ENCODE data around the gene RFLNA.
"Not testable (repeated sequence)": the region's sequence is repeated elsewhere in the genome, so short reads cannot be mapped to it uniquely, and the experiment has no call there.

Gene RFLNA

GRCh38 chr12:124319368-124320050 lies 24.6 kb downstream of the RFLNA start:
- DNase-seq (ENCODE audit: low read depth in 3 of 3), result no peak

- peak; percentile 17 to 52 (median 22) for DNase-seq (ENCODE audit: low read depth in 3 of 3)
Measured at GRCh38 chr12:124321040-124321481, 26.2 kb downstream of the RFLNA start.

DNA sequence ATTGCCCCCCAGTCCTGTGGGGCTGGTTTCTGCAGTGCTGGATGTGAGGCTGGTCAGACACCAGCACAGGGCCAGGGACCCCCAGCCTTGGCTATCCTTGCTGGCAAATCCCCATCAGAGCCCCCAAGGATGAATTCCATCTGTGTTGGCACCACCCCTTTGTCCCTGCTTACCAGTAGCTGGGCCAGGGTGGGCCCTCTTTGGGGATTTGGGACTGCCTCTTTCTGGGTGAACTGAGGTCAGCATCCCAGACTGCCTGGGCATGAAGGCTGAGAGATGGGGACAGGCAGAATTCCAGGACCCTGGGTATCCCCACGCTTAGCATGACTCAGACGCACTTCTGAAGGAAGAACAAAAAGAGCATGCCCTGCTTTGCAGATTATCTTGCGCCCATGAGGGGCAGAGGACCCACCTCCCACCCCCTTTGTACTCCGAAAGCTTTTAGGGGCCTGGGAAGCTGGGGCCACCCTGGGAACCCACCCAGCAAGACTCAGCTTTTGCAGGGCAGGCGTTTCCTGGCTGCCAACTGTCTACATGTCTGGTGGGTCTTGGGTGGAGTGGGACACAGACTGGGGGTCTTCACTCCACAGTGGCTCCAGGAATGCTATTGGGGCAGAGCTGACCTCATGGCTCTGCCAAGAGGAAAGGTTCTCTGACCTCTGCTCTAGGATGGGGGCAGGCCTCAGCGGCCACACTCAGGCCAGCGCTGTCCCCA lies 26.8 kb downstream of the RFLNA start:
- no peak for DNase-seq (ENCODE audit: low read depth in 3 of 3)

GRCh38 chr12:124322271-124322998 lies 27.5 kb downstream of the RFLNA start:
- DNase-seq (ENCODE audit: low read depth in 3 of 3), result no peak

DNA sequence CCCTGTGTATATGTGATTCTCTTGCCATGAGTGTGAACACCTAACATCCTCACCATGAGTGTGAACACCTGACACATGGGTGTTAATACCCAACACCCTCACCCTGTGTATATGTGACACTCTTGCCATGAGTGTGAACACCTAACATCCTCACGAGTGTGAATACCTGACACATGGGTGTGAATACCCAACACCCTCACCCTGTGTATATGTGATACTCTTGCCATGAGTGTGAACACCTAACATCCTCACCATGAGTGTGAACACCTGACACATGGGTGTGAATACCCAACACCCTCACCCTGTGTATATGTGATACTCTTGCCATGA lies 28.1 kb downstream of the RFLNA start:
- DNase-seq (ENCODE audit: low read depth in 3 of 3), result not testable (repeated sequence)

- no peak for DNase-seq (ENCODE audit: low read depth in 3 of 3)
Measured at GRCh38 chr12:124323771-124324530, 29.1 kb downstream of the RFLNA start.

DNA sequence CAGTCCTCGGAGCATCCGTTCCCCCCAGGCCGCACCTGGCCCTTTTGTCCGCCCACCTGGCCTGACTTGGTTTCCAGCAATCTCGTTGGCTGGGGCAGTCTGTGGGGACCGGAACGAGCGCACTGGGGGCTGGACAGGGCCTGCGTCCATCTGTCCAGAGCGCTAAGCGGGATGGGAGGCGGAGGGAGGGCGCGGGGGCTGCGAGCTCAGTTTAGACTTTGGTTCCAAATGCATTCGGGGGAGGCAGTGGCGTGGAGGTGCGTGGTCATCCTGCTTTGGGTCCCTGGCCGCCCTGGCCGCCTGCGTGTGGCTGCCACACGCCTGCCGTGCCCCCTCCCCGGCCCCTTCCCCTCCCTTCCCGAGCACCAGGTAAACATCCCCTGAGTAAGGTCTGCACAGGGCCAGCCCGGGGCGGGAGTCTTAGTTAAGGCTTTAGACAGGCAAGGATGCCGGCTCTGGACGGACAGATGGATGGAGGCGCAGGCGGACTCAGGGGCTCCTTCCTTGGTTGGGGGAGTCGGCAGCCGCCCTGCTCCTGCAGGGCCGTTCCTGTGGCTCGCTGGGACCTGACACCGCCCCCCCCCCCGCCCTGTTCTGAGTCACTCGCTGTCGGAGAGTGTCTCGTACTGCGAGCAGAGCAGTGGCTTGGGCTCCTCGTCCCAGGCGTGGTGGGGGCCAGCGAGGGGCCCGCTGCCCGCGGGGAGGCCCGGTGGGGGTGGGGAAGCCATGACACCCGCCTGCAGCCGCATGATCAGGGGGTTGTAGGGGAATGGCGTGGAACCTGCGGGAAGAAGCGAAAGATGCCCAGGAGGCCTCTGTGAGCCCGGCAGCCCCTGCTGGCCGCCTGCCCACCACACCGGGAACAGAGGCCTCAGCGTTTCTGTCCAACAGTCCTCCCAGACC lies 30.2 kb downstream of the RFLNA start:
- DNase-seq (ENCODE audit: low read depth in 3 of 3), result no peak

GRCh38 chr12:124326104-124326503 lies 31.2 kb downstream of the RFLNA start:
- DNase-seq (ENCODE audit: low read depth in 3 of 3), result no peak

DNA sequence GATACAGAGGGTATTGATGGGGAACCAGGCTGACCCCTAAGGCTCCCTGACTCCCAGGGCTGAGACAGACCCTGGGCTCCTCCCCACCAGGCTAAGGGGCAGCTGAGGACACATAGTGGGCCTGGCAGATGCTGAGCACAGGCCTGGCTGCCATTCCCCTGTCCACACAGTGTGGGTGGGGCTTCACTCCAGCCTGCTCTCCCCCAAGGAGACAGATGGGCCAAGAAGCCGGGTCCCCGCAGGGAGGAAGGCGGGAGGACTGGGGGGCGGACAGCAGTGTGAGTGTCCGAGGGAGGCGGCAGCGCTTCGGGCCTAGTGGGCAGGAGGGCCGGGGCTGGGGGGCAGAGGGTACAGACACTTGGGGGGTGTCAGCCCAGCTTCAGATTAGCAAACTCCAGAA lies 32.0 kb downstream of the RFLNA start:
- no peak for DNase-seq (ENCODE audit: low read depth in 3 of 3)

GRCh38 chr12:124327362-124328043 lies 32.6 kb downstream of the RFLNA start:
- DNase-seq (ENCODE audit: low read depth in 3 of 3), result no peak

DNA sequence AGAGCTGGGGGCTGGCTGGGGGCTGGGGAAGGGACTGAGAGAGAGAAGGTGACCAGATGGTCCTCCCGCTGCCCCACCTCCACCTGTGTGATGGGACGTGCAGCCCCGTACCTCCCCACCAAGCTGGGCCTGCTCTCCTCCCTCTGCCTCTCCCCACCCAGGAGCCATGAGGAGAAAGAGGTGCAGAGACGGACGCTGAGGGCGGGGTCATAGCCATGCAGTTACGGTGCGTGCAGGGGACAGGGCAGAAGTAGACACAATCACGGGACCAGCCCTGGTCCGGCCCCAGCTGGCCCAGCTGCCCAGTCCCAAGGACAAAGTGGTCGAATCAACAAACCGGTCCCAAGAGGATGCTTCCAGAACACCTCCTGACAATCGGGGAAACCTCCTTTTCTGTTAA lies 33.2 kb downstream of the RFLNA start:
- no peak for DNase-seq (ENCODE audit: low read depth in 3 of 3)

DNA sequence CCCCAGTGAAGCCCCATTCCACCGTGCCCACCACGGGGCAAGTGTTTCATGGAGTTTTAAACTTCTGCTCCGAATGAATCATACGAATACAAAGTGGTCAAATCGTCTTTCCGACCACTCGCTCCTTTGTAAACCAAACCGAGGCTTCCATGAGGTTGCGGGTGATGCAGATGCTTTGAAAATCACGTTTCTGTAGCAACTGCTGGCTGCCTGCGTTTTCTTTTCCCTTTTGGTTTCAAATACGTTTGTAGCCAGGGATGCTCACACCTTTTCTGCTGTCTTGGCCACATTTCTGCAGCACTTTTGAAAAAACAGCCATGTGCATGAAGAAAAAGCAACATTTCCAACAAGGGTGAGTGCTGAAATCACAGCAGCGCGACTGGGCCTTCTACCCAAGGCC lies 33.7 kb downstream of the RFLNA start:
- DNase-seq (ENCODE audit: low read depth in 3 of 3), result no peak

GRCh38 chr12:124332058-124332672 lies 37.3 kb downstream of the RFLNA start:
- no peak for DNase-seq (ENCODE audit: low read depth in 3 of 3)

DNA sequence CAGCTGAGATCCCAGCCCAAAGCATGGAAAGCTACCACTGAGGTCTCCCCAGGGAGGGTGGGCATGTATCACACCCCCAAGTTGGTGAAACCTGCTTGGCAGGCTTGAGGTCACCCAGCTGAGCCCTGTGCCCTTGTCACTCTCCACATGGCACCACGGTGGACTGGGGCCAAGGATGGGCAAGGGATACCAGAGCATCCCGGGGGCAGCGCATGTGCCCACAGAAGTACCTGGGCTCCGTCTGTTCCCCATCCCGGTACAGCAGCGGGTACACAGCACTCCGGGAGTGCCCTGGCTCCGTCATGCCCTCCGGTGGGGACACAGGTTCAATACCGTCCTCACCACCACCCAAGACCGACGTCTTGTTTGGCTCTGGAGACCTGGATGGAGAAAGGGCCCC lies 38.0 kb downstream of the RFLNA start:
- DNase-seq (ENCODE audit: low read depth in 3 of 3), result no peak

DNA sequence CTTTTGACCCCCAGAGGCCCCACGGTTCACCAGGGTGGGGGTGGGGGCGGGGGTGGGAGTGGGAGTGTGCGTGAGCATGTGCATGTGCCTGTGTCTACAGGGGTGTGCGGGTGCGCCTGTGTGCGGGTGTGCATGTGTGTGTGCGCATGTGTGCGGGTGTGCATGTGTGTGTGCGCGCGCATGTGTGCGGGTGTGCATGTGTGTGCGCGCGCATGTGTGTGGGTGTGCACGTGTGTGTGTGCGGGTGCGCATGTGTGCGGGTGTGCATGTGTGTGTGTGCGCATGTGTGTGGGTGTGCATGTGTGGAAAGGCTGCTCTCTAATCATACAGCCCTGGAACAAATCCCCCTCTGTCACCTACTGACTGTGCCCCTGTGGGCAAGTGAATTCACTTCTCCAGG lies 38.8 kb downstream of the RFLNA start:
- no peak for DNase-seq (ENCODE audit: low read depth in 3 of 3)

- no peak for DNase-seq (ENCODE audit: low read depth in 3 of 3)
Measured at GRCh38 chr12:124334266-124334665, 39.4 kb downstream of the RFLNA start.

DNA sequence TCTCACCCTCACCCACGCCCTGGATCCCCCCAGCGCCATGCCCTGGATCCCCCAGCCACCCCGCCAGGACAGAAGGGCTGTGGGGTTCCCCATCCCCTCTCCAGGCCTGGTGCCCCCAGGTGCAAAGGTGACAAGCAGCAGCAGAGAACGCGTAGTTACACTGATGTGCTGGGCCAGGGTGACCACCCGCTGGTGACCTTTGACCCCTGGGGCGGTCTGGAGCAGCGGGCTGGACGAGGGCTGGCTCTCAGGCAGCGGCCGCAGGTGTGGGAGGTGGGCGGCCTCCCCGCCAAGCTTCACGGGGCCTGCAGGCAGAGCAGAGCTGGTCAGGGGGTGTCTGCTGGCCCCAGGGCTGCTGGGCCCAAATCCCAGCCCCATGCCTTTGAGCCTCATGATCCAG lies 40.1 kb downstream of the RFLNA start:
- DNase-seq (ENCODE audit: low read depth in 3 of 3), result no peak

DNA sequence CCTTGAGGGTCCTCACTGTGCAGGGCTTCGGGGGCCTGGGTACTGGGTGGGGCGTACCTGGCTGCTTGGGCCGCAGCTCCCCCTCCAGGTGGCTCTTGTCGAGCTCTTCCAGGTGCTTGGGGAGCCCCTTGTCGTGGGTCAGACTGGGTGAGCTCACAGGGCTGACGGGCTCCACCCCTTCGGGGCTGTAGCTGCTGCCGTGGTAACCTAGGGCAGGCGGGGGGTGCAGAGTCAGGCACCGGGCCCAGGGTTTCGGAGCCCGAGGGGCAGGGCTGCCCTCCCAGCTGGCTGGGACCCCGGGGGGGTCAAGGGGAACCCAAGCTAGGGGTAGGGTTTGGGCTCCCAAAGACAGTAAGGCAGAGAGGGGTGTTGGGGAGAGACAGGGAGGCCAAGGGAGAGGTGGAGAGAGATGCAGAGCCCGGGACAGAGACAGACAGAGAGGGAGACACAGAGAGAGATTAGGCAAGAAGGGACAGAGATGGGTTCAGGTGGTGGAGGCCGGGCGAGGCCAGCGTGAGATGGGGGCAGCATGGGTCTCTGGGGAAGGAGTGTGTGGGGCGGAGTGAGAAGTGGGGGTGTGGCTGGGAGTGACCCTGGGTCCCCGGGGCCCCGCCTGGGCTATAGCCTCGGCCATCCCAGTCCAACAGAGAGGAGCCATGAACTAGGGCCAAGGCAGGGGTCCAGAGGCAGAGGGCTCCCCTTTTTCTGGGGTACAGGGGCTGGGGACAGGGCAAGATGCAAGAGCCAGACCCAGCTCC lies 40.7 kb downstream of the RFLNA start:
- DNase-seq (ENCODE audit: low read depth in 3 of 3), result no peak

- no peak for DNase-seq (ENCODE audit: low read depth in 3 of 3)
Measured at GRCh38 chr12:124336184-124336437, 41.2 kb downstream of the RFLNA start.
